Measurements from ENCODE around the gene ZSCAN10.

ZSCAN10 gene

DNA sequence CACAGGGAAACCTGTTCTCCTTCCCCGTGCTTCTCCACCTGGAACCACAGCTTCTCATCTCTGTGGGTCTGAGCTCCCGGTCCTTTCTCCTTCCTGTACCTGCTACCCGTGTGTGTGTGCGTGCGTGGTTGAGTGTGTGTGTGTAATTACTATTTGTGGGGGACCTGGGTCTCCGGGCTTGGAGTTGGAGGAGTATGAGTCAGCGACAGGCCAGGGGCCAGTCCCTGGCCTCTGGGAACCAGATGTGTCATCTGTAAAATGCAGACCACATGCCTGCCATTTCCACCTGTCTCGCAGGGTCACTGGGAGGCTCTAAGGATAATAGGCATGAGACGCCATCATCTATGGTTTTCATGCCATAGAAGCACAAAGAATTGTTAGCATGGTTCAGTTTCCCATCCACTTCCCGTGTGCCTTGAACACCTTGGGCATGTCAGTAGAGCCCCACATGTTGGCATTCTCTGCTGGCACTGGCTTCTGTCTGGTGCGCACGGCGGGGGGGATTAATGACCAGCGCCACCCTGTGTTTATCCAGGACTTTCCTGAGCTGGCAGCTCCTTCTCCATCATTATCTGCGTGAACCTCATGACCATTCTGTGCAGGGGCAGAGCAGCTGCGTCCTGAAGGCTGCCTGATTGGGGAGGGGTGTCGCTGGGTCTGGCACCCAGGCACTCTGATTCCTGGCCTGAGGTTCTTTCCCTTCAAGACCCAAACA lies 14.8 kb upstream of the ZSCAN10 start:
- Histone ChIP-seq H3K27ac (replicated peaks) (no peak overlapping the region), H3K27me3 (ENCODE audit: insufficient read depth, poor library complexity, severe bottlenecking) (peaks cover 5% of the 10 kb centered on the region), H3K4me3 (replicated peaks; ENCODE audit: insufficient read depth, low read length) (no peak overlapping the region)
- TF ChIP-seq, protein P1, sequence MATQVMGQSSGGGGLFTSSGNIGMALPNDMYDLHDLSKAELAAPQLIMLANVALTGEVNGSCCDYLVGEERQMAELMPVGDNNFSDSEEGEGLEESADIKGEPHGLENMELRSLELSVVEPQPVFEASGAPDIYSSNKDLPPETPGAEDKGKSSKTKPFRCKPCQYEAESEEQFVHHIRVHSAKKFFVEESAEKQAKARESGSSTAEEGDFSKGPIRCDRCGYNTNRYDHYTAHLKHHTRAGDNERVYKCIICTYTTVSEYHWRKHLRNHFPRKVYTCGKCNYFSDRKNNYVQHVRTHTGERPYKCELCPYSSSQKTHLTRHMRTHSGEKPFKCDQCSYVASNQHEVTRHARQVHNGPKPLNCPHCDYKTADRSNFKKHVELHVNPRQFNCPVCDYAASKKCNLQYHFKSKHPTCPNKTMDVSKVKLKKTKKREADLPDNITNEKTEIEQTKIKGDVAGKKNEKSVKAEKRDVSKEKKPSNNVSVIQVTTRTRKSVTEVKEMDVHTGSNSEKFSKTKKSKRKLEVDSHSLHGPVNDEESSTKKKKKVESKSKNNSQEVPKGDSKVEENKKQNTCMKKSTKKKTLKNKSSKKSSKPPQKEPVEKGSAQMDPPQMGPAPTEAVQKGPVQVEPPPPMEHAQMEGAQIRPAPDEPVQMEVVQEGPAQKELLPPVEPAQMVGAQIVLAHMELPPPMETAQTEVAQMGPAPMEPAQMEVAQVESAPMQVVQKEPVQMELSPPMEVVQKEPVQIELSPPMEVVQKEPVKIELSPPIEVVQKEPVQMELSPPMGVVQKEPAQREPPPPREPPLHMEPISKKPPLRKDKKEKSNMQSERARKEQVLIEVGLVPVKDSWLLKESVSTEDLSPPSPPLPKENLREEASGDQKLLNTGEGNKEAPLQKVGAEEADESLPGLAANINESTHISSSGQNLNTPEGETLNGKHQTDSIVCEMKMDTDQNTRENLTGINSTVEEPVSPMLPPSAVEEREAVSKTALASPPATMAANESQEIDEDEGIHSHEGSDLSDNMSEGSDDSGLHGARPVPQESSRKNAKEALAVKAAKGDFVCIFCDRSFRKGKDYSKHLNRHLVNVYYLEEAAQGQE (IDR thresholded peaks at IDR 0.05; ENCODE audit: insufficient replicate concordance, low read depth) = no peak
- TF ChIP-seq POLR2AphosphoS5 (IDR thresholded peaks at IDR 0.05; ENCODE audit: low read depth) (no peak), GABPA (IDR thresholded peaks at IDR 0.05; ENCODE audit: low read depth) (no peak), SPI1 (IDR thresholded peaks at IDR 0.05; ENCODE audit: borderline replicate concordance, low read depth) (no peak)
- TF ChIP-seq, protein P2, sequence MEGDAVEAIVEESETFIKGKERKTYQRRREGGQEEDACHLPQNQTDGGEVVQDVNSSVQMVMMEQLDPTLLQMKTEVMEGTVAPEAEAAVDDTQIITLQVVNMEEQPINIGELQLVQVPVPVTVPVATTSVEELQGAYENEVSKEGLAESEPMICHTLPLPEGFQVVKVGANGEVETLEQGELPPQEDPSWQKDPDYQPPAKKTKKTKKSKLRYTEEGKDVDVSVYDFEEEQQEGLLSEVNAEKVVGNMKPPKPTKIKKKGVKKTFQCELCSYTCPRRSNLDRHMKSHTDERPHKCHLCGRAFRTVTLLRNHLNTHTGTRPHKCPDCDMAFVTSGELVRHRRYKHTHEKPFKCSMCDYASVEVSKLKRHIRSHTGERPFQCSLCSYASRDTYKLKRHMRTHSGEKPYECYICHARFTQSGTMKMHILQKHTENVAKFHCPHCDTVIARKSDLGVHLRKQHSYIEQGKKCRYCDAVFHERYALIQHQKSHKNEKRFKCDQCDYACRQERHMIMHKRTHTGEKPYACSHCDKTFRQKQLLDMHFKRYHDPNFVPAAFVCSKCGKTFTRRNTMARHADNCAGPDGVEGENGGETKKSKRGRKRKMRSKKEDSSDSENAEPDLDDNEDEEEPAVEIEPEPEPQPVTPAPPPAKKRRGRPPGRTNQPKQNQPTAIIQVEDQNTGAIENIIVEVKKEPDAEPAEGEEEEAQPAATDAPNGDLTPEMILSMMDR (IDR thresholded peaks at IDR 0.05; ENCODE audit: insufficient read depth, low read length) = no peak
- DNase-seq (ENCODE audit: low read depth in 1 of 2, low spot score in 1 of 2) = no peak

DNA sequence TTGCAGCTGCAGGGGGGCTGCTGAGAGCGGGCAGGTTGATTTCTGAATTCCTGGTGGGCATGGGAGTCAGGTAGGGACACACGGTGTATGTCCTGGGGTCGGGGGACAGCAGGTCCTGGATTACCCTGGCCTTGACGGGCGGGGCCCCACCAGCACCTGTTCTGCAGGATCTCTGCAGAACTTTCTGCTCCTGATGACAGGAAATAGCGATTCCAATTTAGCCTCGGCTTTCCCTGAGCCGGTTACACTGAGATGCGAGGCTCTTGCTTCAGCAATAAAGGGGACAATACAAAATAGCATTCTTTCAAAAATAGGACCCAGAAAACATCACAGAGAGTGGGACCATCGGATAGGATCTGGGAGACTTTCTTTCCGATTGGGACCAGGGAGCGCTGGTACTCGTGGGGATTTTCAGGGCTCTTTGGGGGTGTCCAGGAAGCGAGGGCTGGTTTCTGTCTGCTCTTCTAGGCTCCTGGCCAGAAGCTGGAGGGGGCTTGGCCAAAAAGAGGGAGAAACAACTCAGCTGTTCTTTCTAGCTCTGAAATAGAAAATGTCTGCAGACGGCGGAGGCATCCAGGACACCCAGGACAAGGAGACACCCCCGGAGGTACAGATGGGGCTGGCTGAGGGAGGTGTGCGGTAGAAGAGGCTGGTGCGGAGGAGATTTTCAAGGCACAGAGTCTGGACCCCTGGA lies 13.9 kb upstream of the ZSCAN10 start:
- no peak overlapping the region for H3K4me3 ChIP-seq (replicated peaks; ENCODE audit: insufficient read depth, low read length)
- H3K27ac ChIP-seq (replicated peaks) = no peak overlapping the region

More for the DNA sequence above, 13.9 kb upstream of the ZSCAN10 start:
- TF ChIP-seq, protein P2 (IDR thresholded peaks at IDR 0.05; ENCODE audit: insufficient read depth, low read length) = no peak
- TF ChIP-seq GABPA (IDR thresholded peaks at IDR 0.05; ENCODE audit: low read depth) (no peak), POLR2AphosphoS5 (IDR thresholded peaks at IDR 0.05; ENCODE audit: low read depth) (no peak), SPI1 (IDR thresholded peaks at IDR 0.05; ENCODE audit: borderline replicate concordance, low read depth) (no peak)
- TF ChIP-seq, protein P1 (IDR thresholded peaks at IDR 0.05; ENCODE audit: insufficient replicate concordance, low read depth) = no peak
- peaks cover 5% of the 10 kb centered on the region for H3K27me3 ChIP-seq (ENCODE audit: insufficient read depth, poor library complexity, severe bottlenecking)
- no peak for DNase-seq (ENCODE audit: low read depth in 1 of 2, low spot score in 1 of 2)
